GM12878 (cell line): ENCODE measurements around the gene RCCD1. TPM values are rescaled to one million over a fixed set of nuclear protein-coding genes. Genes with fewer than 3 reads are reported as not detected.

Experiments used
- CBFB ChIP-seq: IDR thresholded peaks from 2 replicates; pipeline ENCODE4 v1.6.1; 2016; ENCODE audit warnings: antibody characterized with exemption, low read depth
- CEBPB ChIP-seq, 2 experiments: fragments of 150-350 bp in 1 of 2; IDR thresholded peaks; 2 replicates each; pipeline ENCODE4 v1.6.1; 2012 to 2014; ENCODE audit warnings: low read depth in 2 of 2, low read length in 2 of 2, borderline replicate concordance in 1 of 2, inconsistent platforms in 1 of 2
- CHD1 ChIP-seq: IDR thresholded peaks from 2 replicates; pipeline ENCODE4 v1.6.1; 2012; ENCODE audit warnings: low read depth, low read length, improper control_type of control experiment
- CREM ChIP-seq: IDR thresholded peaks from 2 replicates; pipeline ENCODE4 v1.6.1; 2014; ENCODE audit warnings: antibody characterized with exemption, low read depth
- EED ChIP-seq: sonication (generic); IDR thresholded peaks from 2 replicates; pipeline ENCODE4 v1.6.1; 2016; ENCODE audit warnings: antibody characterized with exemption, low read depth
- EGR1 ChIP-seq, 2 experiments: IDR thresholded peaks; 1 replicate in 1 of 2; 2 replicates in 1 of 2; pipeline ENCODE4 v1.6.1; 2011 to 2012; ENCODE audit warnings: low read depth in 2 of 2, low read length in 2 of 2, borderline replicate concordance in 1 of 2, mild to moderate bottlenecking in 1 of 2, moderate library complexity in 1 of 2
- HCFC1 ChIP-seq: fragments of 150-350 bp; IDR thresholded peaks from 2 replicates; pipeline ENCODE4 v1.6.1; 2014; ENCODE audit warnings: low read length
- IKZF1 ChIP-seq: fragments of 450-650 bp; conservative IDR thresholded peaks from 2 replicates; pipeline ENCODE4 v1.6.1; 2017; ENCODE audit warnings: antibody characterized with exemption, mild to moderate bottlenecking
- JUND ChIP-seq: IDR thresholded peaks from 2 replicates; pipeline ENCODE4 v1.6.1; 2012; ENCODE audit warnings: low read depth, mild to moderate bottlenecking, low read length, improper control_type of control experiment, moderate library complexity
- MEF2B ChIP-seq: fragments of 450-650 bp; IDR thresholded peaks from 2 replicates; pipeline ENCODE4 v1.6.1; 2018; ENCODE audit warnings: mild to moderate bottlenecking, moderate library complexity; ENCODE audit not compliant: partially characterized antibody, poor library complexity, severe bottlenecking
- MTA3 ChIP-seq: IDR thresholded peaks from 2 replicates; pipeline ENCODE4 v1.6.1; 2012; ENCODE audit warnings: low read length, inconsistent platforms, borderline replicate concordance
- MYC ChIP-seq: IDR thresholded peaks from 2 replicates; pipeline ENCODE4 v1.6.1; 2011; ENCODE audit warnings: mild to moderate bottlenecking, low read length, moderate library complexity, inconsistent platforms; ENCODE audit not compliant: insufficient read depth, insufficient replicate concordance, insufficient read length, severe bottlenecking
- POLR2AphosphoS2 ChIP-seq: IDR thresholded peaks from 2 replicates; pipeline ENCODE4 v1.6.1; 2011; ENCODE audit warnings: low read depth, mild to moderate bottlenecking, low read length, improper control_type of control experiment, moderate library complexity
- RB1 ChIP-seq: fragments of 450-650 bp; formaldehyde crosslinking; IDR thresholded peaks from 2 replicates; pipeline ENCODE4 v1.6.1; 2017; ENCODE audit warnings: mild to moderate bottlenecking, borderline replicate concordance
- SMC3 ChIP-seq: IDR thresholded peaks from 2 replicates; pipeline ENCODE4 v1.6.1; 2011; ENCODE audit warnings: low read length, improper control_type of control experiment, borderline replicate concordance
- SPI1 ChIP-seq: IDR thresholded peaks from 2 replicates; pipeline ENCODE4 v1.6.1; 2011; ENCODE audit warnings: low read depth, mild to moderate bottlenecking, low read length, moderate library complexity, borderline replicate concordance; ENCODE audit not compliant: insufficient read depth
- SRF ChIP-seq, 2 experiments: IDR thresholded peaks; 2 replicates each; pipeline ENCODE4 v1.6.1; 2011; ENCODE audit warnings: low read depth in 2 of 2, low read length in 2 of 2, mild to moderate bottlenecking in 1 of 2, moderate library complexity in 1 of 2
- TCF12 ChIP-seq: IDR thresholded peaks from 2 replicates; pipeline ENCODE4 v1.6.1; 2011; ENCODE audit warnings: low read depth, mild to moderate bottlenecking, low read length
- polyA plus RNA-seq, 11 experiments: library from polyadenylated mRNA; depleted of rRNA in 4 of 11; unstranded in 6 of 11; stranded (reverse) in 5 of 11; fragments of >200 nt; fragmentation: Nextera tagmentation in 4 of 11; fragmentation: Illumina TruSeq in 1 of 11; extraction: Ambion mirVana in 4 of 11; extraction: Trizol in 1 of 11; gene quantifications; 1 replicate in 1 of 11; 2 replicates in 10 of 11; pipeline versions ENCODE4 v1.2.1 to v1.2.3, GENCODE V29; 2011 to 2016; ENCODE audit warnings: inconsistent platforms in 2 of 11, missing spikeins in 2 of 11, low read depth in 1 of 11
- total RNA-seq, 4 experiments: library from RNA; depleted of rRNA in 3 of 4; stranded (reverse); fragments of >200 nt in 3 of 4; fragmentation: Illumina TruSeq in 1 of 4; extraction: Trizol in 1 of 4; gene quantifications; 2 replicates each; pipeline versions ENCODE4 v1.2.1 to v1.2.3, GENCODE V29; 2013 to 2021
- TF ChIP-seq, protein P1 (sequence below): fragments of 450-650 bp; IDR thresholded peaks from 2 replicates; pipeline ENCODE4 v1.6.1; 2017; ENCODE audit warnings: mild to moderate bottlenecking, low read depth, inconsistent platforms; ENCODE audit not compliant: poor library complexity, severe bottlenecking
- TF ChIP-seq, protein P2 (sequence below): IDR thresholded peaks from 2 replicates; pipeline ENCODE4 v1.6.1; 2012; ENCODE audit warnings: improper control_type of control experiment, low read depth, low read length; ENCODE audit not compliant: insufficient replicate concordance
- TF ChIP-seq, protein P3 (sequence below): IDR thresholded peaks from 2 replicates; pipeline ENCODE4 v1.6.1; 2012; ENCODE audit warnings: low read depth, low read length, improper control_type of control experiment

Gene RCCD1
- total and polyA plus RNA-seq, 10 of the 15 experiments (the other 5 are each of a cell fraction or from before 2014, with no cell fraction given): 5.2 to 30.4 (median 20.9) TPM

DNA sequence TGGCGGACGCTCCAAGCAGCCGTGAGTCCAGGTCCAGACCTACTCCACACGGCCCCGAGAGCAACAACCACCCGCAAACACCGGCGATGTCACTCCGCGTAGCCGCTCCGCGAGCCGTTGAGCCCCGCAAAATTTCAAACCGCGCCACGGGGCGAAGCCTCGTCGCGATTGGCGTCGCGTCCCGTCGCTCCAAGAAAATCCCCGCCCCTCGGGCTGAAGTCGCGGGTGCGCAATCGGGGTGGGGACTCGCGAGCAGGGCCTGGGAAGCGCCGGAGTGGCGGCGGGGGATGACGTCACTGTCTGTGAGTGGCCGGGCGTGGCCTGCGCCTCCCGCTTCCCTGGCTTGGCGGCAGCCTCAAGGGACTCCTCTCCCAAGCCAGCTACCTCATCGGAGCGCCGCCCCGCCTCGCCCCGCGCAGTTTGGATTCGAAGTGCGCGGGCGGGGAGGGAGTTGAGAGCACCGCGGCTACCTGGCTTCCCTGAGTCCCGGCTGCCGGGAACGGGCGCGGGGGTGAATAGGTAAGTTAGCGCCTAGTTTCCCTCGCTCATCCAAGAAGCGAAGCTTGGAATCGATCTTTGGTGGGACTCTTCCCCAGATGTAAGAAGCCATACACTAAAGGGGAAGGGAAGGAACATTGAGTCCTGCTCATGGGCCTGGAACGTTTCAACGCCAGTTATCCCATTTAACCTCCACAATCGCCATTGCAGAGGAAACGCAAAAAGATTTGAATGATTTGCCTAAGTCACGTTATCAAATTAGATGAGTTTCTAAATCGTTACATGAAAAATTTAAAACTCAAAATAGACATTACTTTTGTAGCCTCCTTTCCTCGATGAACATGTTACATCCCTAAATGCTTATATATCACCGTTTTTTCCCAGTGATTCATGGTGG lies 40.0 kb downstream of the RCCD1 start, which contains the start of gene PRC1 (continued):
- TF ChIP-seq POLR2AphosphoS2: peak; percentile 84
- TF ChIP-seq, protein P1, sequence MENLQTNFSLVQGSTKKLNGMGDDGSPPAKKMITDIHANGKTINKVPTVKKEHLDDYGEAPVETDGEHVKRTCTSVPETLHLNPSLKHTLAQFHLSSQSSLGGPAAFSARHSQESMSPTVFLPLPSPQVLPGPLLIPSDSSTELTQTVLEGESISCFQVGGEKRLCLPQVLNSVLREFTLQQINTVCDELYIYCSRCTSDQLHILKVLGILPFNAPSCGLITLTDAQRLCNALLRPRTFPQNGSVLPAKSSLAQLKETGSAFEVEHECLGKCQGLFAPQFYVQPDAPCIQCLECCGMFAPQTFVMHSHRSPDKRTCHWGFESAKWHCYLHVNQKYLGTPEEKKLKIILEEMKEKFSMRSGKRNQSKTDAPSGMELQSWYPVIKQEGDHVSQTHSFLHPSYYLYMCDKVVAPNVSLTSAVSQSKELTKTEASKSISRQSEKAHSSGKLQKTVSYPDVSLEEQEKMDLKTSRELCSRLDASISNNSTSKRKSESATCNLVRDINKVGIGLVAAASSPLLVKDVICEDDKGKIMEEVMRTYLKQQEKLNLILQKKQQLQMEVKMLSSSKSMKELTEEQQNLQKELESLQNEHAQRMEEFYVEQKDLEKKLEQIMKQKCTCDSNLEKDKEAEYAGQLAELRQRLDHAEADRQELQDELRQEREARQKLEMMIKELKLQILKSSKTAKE: no peak
- TF ChIP-seq EGR1 (IDR thresholded peaks at IDR 0.05; ENCODE audit: borderline replicate concordance in 1 of 2, low read depth in 2 of 2, low read length in 2 of 2): no peak
- no peak for TF ChIP-seq MTA3
- TF ChIP-seq JUND: peak; percentile 95
- TF ChIP-seq, protein P2, sequence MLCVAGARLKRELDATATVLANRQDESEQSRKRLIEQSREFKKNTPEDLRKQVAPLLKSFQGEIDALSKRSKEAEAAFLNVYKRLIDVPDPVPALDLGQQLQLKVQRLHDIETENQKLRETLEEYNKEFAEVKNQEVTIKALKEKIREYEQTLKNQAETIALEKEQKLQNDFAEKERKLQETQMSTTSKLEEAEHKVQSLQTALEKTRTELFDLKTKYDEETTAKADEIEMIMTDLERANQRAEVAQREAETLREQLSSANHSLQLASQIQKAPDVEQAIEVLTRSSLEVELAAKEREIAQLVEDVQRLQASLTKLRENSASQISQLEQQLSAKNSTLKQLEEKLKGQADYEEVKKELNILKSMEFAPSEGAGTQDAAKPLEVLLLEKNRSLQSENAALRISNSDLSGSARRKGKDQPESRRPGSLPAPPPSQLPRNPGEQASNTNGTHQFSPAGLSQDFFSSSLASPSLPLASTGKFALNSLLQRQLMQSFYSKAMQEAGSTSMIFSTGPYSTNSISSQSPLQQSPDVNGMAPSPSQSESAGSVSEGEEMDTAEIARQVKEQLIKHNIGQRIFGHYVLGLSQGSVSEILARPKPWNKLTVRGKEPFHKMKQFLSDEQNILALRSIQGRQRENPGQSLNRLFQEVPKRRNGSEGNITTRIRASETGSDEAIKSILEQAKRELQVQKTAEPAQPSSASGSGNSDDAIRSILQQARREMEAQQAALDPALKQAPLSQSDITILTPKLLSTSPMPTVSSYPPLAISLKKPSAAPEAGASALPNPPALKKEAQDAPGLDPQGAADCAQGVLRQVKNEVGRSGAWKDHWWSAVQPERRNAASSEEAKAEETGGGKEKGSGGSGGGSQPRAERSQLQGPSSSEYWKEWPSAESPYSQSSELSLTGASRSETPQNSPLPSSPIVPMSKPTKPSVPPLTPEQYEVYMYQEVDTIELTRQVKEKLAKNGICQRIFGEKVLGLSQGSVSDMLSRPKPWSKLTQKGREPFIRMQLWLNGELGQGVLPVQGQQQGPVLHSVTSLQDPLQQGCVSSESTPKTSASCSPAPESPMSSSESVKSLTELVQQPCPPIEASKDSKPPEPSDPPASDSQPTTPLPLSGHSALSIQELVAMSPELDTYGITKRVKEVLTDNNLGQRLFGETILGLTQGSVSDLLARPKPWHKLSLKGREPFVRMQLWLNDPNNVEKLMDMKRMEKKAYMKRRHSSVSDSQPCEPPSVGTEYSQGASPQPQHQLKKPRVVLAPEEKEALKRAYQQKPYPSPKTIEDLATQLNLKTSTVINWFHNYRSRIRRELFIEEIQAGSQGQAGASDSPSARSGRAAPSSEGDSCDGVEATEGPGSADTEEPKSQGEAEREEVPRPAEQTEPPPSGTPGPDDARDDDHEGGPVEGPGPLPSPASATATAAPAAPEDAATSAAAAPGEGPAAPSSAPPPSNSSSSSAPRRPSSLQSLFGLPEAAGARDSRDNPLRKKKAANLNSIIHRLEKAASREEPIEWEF: no peak
- TF ChIP-seq IKZF1: peak; percentile 96
- TF ChIP-seq CREM: peak; percentile 97
- TF ChIP-seq EED: peak; percentile 63
- TF ChIP-seq MYC: no peak
- TF ChIP-seq MEF2B: peak; percentile 82
- peak; percentile 55 for TF ChIP-seq HCFC1
- TF ChIP-seq SMC3: no peak
- TF ChIP-seq, protein P3, sequence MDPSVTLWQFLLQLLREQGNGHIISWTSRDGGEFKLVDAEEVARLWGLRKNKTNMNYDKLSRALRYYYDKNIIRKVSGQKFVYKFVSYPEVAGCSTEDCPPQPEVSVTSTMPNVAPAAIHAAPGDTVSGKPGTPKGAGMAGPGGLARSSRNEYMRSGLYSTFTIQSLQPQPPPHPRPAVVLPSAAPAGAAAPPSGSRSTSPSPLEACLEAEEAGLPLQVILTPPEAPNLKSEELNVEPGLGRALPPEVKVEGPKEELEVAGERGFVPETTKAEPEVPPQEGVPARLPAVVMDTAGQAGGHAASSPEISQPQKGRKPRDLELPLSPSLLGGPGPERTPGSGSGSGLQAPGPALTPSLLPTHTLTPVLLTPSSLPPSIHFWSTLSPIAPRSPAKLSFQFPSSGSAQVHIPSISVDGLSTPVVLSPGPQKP: no peak
- TF ChIP-seq SRF (IDR thresholded peaks at IDR 0.05; ENCODE audit: low read depth in 2 of 2, low read length in 2 of 2): 0 out of 4 replicates have a peak, but pooled peaks of 1 of the 2 experiments have one; percentile 53
- no peak for TF ChIP-seq CEBPB (IDR thresholded peaks at IDR 0.05; ENCODE audit: borderline replicate concordance in 1 of 2, low read depth in 2 of 2, low read length in 2 of 2)
- TF ChIP-seq TCF12: peak; percentile 30; the same call in 1 of the 2 replicates
- peak; percentile 51; the same call in 1 of the 2 replicates for TF ChIP-seq RB1
- TF ChIP-seq CHD1: no peak
- TF ChIP-seq CBFB: no peak; the same call in 1 of the 2 replicates
- no peak for TF ChIP-seq SPI1
